Stimulated activated CD4-positive, alpha-beta T cell treated with anti-CD3 and anti-CD28 coated beads, Interleukin-12 subunit alpha, Interleukin-12 subunit beta, amount 100 ng/mL, for 24 hours (primary cell): ENCODE measurements around the gene CCL26.
"Not testable (repeated sequence)": the region's sequence is repeated elsewhere in the genome, so short reads cannot be mapped to it uniquely, and the experiment has no call there.

Experiments used
- DNase-seq, 2 experiments: peaks; one replicate each; pipeline ENCODE4 v3.0.0-alpha.2; 2020; ENCODE audit warnings: low read depth in 2 of 2

The CCL26 gene

GRCh38 chr7:75792567-75792966, 20.6 kb upstream of the CCL26 start:
- not testable (repeated sequence) for DNase-seq

DNA sequence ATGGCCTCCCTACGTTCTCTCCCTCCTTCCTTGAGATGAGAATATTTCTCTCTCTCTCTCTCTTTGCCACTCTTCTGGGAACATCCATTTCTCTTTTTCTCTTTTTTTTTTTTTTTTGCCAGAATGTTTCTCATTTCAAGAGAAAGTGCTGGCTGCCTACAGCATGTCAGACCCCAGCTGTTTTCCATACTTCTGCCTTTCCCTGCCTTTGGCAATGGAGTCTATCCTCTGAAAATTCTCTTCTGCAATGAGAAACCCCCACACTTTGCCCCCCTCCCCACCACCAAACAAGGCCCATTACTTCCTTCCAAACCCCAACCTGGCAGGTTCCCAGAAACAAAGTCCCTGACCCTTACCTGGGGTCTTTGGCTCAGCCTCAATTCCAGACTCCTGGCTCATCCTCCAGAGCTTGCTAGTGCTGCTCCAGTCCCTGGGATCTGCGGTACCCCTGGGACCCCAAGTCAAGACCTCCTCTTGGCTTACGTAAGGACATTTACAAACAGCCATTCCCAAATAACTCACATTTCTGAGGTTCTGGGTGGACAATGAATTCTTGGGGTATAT, 17.4 kb upstream of the CCL26 start:
- no peak for DNase-seq

GRCh38 chr7:75788154-75788847, 16.3 kb upstream of the CCL26 start:
- DNase-seq: not testable (repeated sequence)

DNA sequence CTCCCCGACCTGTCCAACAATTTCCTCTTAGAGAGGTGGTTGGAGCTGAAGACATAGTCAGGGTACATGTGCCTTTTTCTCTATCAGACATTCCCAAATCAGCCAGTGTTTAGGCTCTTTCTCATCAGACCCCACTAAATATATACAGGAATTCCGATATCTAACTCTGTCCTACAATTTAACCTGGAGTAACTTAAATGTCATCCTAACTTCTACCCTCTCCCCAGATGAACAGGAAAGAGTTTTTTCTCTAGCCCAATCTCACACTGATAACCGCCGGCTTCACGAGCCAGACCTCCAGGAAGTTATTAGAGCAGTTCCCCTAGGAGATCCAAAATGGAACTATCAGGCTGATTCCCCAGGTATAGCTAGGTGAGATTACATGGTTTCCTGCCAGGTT, 11.0 kb upstream of the CCL26 start:
- not testable (repeated sequence) for DNase-seq

DNA sequence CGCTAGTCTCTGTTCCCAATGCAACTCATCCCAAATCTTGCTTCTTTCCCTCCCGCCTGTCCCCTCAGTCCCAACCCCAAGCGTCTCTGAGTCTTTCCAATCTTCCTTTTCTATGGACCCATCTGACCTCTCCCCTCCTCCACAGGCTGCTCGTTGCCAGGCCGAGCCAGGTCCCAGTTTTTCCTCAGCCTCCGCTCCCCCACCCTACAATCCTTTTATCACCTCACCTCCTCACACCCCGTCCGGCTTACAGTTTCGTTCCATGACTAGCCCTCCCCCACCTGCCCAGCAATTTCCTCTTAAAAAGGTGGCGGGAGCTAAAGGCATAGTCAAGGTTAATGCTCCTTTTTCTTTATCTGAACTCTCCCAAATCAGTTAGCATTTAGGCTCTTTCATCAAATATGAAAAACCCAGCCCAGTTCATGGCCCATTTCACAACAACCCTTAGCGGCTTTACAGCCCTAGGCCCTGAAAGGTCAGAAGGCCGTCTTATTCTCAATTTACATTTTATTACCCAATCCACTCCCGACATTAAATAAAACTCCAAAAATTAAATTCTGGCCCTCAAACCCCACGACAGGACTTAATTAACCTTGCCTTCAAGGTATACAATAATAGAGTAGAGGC, 8.7 kb upstream of the CCL26 start:
- DNase-seq: not testable (repeated sequence)

DNA sequence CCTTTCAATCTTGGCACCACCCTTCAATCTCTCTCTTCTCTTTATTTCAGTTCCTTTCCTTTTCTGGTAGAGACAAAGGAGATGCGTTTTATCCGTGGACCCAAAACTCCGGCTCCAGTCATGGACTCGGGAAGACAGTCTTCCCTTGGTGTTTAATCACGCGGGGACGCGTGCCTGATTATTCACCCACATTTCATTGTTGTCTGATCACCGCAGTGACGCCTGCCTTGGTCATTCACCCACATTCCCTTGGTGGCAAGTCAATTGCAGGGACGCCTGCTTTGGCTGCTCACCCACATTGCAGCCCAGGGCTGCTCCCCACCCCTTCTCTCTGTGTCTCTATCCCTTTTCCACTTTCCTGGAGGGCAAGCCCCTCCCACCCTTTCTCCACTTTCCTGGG, 7.5 kb upstream of the CCL26 start:
- not testable (repeated sequence) for DNase-seq

GRCh38 chr7:75779035-75779434, 7.0 kb upstream of the CCL26 start:
- DNase-seq: not testable (repeated sequence)

DNA sequence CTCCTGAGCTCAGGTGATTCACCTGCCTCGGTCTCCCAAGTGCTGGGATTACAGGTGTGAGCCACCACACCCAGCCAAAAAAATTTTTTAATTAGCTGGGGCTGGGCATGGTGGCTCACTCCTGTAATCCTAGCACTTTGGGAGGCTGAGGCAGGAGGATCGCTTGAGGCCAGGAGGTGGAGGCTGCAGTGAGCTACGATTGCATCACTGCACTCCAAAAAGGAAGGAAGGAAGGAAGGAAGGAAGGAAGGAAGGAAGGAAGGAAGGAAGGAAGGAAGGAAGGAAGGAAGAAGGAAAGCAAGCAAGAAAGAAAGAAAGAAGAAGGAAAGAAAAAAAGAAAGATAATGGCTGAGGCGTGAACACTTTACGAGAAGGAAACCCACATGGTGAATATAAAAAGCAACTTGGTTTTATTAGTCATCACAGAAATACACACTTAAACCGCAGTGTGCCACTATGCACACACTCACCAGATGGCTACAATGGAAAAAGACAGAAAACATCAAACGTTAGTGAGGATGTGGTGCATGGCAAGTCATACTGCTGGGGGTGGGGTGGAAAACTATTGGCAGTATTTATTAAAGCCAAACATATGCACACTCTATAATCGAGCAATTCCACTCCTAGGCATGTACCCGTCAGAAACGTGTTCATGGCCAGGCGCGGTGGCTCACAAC, 4.4 kb upstream of the CCL26 start:
- DNase-seq: peak; percentile 17 to 53

DNA sequence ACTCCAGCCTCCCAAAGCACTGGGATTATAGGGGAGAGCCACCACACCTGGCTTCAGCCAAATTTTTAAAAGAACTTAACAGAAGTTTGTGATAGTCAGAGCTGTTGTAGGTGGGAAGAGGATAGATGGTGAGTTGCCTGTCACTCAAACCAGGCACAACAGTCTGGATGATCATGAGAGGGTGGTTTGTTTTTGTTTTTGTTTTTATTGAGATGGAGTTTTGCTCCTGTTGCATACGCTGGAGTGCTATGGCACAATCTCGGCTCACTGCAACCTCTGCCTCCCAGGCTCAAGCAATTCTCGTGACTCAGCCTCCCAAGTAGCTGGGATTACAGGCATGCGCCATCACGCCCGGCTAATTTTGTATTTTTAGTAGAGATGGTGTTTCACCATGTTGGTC, 1.9 kb upstream of the CCL26 start:
- DNase-seq: not testable (repeated sequence)

- no peak for DNase-seq
Observed at GRCh38 chr7:75771224-75771623, 787 bp downstream of the CCL26 start.

DNA sequence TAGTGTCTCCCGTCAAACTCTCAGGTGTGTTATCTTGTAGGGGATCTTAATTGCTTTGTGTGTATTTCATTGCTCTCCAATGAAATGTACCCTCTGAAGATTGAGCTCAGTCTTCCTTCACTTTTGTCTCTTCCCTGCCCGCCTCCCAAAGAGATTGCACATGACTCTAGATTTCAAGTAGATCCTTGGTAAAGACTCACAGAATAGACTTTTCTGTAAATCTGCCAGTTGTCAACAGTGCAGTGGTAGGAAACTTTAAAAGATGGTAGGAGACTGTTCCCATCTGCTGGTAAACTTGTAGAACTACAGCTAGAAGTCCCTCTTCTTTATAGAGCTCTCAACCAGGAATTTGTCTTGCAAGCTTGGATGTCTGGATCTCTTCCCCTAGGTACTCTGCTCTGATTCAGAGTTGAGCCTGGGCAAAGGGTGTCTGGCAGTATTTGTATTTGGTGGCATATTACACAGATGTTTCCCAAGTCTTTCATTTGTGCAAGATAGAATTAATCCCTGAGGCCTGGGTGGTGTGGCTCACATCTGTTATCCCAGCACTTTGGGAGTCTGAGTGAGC, 9.6 kb downstream of the CCL26 start:
- DNase-seq: no peak

GRCh38 chr7:75761801-75762200, 10.2 kb downstream of the CCL26 start:
- DNase-seq: not testable (repeated sequence)

DNA sequence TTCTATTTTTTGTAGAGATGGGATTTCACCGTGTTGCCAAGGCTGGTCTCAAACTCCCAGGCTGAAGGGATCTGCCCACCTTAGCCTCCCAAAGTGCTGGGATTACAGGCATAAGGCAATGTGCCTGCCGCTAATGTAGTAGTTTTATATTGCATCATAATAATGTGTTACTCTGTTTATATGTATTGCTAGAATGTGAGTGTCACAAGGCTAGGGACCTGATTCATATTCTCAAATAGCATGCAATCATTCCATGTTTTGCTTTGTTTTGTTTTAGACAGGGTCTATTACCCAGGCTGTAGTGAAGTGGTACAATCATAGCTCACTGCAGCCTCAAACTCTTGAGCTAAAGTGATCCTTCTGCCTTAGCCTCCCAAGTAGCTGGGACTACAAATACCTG, 13.5 kb downstream of the CCL26 start:
- DNase-seq: no peak

GRCh38 chr7:75757860-75758259, 14.2 kb downstream of the CCL26 start:
- DNase-seq: no peak

- no peak for DNase-seq
Observed at GRCh38 chr7:75756991-75757676, 14.9 kb downstream of the CCL26 start.

DNA sequence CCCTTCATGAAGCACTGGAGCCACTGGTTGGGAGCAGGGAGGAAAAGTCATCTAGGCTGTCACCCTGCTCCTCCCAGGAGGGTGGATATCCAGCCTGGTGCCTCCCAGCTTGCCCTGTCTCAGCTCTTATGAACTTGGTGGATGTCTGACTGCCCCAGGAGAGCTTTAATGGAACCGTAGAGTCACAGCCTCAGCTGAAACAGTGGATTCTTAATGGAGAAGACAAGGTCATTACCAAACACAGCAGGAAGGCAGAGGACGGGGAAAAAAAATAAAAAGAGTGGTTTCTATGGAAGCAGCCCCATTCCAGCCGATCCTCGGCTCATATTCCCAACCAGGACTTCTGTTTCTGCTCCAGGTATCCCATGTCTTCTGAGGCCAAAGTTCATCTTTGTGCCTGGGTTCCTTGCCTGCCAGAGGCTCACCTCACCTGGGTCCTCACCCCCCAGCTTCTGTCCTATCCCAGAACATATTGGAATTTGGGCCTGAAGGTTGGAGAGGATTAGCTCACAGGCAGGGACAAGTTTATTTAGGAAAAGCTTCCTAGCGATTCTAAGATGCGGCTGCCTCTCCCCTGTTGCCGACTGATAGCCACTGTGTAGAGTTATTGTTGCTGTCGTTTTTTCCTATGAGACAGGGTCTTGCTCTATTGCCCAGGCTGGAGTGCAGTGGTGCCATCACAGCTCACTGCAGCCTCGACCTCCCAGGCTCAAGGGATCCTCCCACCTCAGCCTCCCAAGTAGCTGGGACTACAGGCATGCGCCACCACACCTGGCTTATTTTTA, 15.6 kb downstream of the CCL26 start:
- no peak for DNase-seq

DNA sequence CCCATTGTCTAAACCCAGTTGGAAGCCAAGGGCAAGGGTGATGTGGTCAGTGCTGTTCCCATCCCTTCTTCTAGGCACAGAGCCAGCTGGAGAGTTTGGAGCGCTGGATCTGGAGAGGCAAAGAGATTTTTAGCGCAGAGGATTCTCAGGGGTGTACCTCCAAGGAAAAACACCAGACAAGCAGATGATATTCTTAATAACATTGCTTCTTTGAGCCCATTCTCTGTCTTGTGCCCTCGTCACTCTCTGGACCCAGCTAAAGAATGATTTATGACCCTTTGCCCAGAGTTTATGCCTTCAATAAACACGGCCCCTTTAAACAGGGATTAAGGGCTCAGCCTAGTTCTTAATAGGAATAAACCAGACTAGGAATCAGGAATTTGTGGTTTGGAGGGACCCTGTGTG, 28.6 kb downstream of the CCL26 start:
- no peak for DNase-seq

- no peak for DNase-seq
Observed at GRCh38 chr7:75740846-75741497, 31.0 kb downstream of the CCL26 start.

- no peak for DNase-seq
Observed at GRCh38 chr7:75739796-75740672, 32.0 kb downstream of the CCL26 start.
